Duodenal mucosa (tissue), 2 donors: Measurements from ENCODE around the gene MCTP1.

Experiments used
- H3K27ac ChIP-seq: one replicate; pipeline ENCODE4 v1.7.0; 2013; ENCODE audit warnings: low read depth, low read length
- H3K27me3 ChIP-seq, 2 donors: one replicate each; pipeline ENCODE4 v1.7.0; 2013; ENCODE audit warnings: low read length in 2 of 2, control low read depth in 1 of 2; ENCODE audit not compliant: insufficient read depth in 2 of 2, control insufficient read depth in 1 of 2
- H3K36me3 ChIP-seq, 2 donors: one replicate each; pipeline ENCODE4 v1.7.0; 2013; ENCODE audit warnings: low read length in 2 of 2, control low read depth in 1 of 2; ENCODE audit not compliant: insufficient read depth in 2 of 2, control insufficient read depth in 1 of 2
- H3K4me1 ChIP-seq, 2 donors: one replicate each; pipeline ENCODE4 v1.7.0; 2013; ENCODE audit warnings: low read length in 2 of 2, control low read depth in 1 of 2; ENCODE audit not compliant: insufficient read depth in 2 of 2, control insufficient read depth in 1 of 2
- H3K4me3 ChIP-seq, 2 donors: one replicate each; pipeline ENCODE4 v1.7.0; 2013; ENCODE audit warnings: low read length in 2 of 2, low read depth in 1 of 2
- H3K9ac ChIP-seq, 2 donors: one replicate each; pipeline ENCODE4 v1.7.0; 2013; ENCODE audit warnings: low read length in 2 of 2, low read depth in 1 of 2
- H3K9me3 ChIP-seq, 2 donors: one replicate each; pipeline ENCODE4 v1.7.0; 2013; ENCODE audit warnings: low read length in 2 of 2, control low read depth in 1 of 2; ENCODE audit not compliant: control insufficient read depth in 1 of 2

Gene MCTP1

DNA sequence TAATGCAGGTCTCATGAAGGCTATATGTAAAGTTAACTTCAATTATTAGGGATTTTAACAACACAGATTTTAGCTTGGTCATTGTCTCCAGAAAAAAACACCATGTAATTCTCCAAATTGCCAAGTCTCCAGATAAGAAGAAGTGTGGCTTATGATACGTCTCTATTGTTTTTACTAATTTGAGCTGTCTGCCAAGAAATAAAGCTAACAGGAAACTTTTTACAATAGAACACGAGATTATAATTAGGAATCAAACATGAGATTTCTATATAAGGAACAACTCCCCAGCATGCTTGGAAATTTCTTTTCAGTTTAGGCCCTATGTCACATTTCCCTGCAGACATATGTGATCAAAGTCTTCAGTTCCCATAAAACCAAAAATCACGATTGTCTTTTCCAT is 142.7 kb downstream of the MCTP1 start:
- H3K27me3 ChIP-seq, result no peaks in the 10 kb centered on the region
- no peak overlapping the region for H3K9ac ChIP-seq
- H3K36me3 ChIP-seq, result no peaks in the 10 kb centered on the region
- no peak overlapping the region for H3K4me3 ChIP-seq
- H3K9me3 ChIP-seq, result no peaks in the 10 kb centered on the region
- no peak overlapping the region for H3K27ac ChIP-seq
- no peaks in the 10 kb centered on the region for H3K4me1 ChIP-seq

DNA sequence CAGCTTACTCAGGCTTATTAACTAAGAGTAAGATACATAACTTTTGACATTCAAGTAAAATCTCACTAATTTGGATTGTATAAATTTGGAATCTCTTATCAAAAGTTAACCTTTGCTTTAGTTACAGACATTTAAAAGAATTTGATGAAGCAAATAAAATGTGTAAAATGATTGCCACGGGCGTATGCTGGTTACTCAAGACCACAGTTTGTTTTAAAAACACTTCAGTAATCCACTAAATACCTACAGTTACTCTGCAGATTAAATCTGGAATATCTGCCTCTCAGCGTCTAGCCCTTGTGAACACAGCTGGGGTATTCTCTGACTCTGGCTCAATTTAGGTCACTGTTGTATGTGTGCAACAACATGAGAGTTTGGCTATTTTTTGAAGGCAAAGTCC is 143.8 kb downstream of the MCTP1 start:
- Histone ChIP-seq H3K27me3 (no peaks in the 10 kb centered on the region), H3K9ac (no peak overlapping the region), H3K36me3 (no peaks in the 10 kb centered on the region), H3K4me3 (no peak overlapping the region), H3K27ac (no peak overlapping the region), H3K9me3 (no peaks in the 10 kb centered on the region), H3K4me1 (no peaks in the 10 kb centered on the region)

DNA sequence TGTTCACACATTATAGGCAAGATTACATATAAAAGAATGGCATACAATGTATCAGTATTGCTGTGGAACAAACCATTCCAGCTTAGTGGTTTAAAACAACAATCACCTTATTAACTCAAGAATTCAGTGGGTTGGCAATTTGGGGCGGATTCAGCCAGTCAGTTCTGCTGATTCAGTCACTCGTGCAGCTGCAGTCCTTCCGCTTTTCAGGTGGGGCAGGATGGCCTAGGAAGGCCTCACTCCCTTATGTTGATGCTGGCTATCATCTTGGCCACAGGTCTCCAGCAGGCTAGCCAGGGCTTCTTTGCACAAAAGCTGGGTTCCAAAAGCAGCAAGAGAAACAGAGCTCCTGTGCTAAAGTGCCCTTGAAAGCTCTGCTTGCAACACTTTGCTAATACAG is 150.6 kb downstream of the MCTP1 start:
- no peak overlapping the region for H3K9ac ChIP-seq
- H3K36me3 ChIP-seq, result no peaks in the 10 kb centered on the region
- H3K27me3 ChIP-seq, result no peaks in the 10 kb centered on the region
- no peak overlapping the region for H3K27ac ChIP-seq
- H3K4me3 ChIP-seq, result no peak overlapping the region
- H3K9me3 ChIP-seq, result no peaks in the 10 kb centered on the region
- no peaks in the 10 kb centered on the region for H3K4me1 ChIP-seq

DNA sequence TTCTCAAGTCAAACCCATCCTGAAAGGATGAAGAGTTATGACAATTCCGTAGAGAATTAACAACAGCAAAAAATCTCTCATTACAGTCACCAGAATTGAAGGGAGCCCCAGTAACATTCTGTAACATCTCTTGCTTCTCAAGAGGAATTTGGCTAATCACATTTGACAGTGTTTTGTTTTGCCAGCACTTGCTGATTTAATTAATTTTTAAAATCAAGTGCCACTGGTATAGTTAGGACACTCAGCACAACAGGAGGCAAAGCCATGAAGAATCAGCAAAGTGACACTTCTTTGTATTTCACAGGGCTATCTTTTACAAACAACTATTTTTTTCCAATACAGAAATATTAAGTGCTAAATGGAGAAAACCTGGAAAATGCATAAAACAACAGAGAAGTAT is 152.8 kb downstream of the MCTP1 start:
- H3K27ac ChIP-seq, result no peak overlapping the region
- H3K9me3 ChIP-seq, result no peaks in the 10 kb centered on the region
- no peaks in the 10 kb centered on the region for H3K4me1 ChIP-seq
- no peaks in the 10 kb centered on the region for H3K27me3 ChIP-seq
- H3K36me3 ChIP-seq, result no peaks in the 10 kb centered on the region
- H3K4me3 ChIP-seq, result no peak overlapping the region
- H3K9ac ChIP-seq, result no peak overlapping the region

DNA sequence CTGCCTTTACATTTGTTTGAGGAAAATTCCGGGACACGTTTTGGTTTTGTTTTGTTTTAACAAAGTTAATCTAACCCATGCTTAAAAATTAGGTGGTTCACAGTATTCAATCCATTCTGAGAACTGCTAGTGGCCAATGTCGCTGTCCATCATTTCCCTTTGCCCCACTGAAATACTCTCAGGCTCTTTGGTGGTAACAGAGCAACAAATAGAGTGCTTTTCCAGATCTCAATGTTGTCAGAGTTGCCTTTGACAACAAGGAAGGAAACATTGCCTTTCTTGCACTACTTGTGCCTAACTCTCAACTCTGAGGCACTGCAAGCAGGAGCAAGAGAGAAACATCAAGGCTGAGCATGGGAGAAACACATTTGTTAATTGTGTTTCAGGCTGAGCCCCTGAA is 154.0 kb downstream of the MCTP1 start:
- no peak overlapping the region for H3K27ac ChIP-seq
- no peaks in the 10 kb centered on the region for H3K9me3 ChIP-seq
- no peaks in the 10 kb centered on the region for H3K4me1 ChIP-seq
- no peaks in the 10 kb centered on the region for H3K27me3 ChIP-seq
- no peak overlapping the region for H3K4me3 ChIP-seq
- H3K36me3 ChIP-seq, result no peaks in the 10 kb centered on the region
- no peak overlapping the region for H3K9ac ChIP-seq

DNA sequence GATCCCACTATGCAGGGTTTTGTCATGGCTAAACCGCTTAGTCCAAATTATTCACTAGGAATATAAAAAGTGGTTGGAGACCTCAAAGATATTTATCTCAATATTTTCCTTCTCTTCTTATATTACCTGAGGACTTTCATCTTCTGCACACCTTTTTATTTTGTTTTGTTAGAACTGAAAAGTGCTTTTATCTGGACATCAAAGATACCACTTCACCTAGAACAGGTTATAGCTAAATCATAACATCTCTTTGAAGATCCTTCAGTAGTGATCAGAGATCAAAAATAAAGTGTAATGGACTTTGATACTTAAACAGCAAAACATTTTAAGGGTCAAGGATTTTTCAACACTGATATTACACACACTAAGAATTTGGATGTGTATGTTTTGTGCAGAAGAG is 160.2 kb downstream of the MCTP1 start:
- H3K4me3 ChIP-seq, result no peak overlapping the region
- no peak overlapping the region for H3K9ac ChIP-seq
- no peaks in the 10 kb centered on the region for H3K36me3 ChIP-seq
- H3K9me3 ChIP-seq, result no peaks in the 10 kb centered on the region
- no peaks in the 10 kb centered on the region for H3K27me3 ChIP-seq
- H3K4me1 ChIP-seq, result no peaks in the 10 kb centered on the region
- no peak overlapping the region for H3K27ac ChIP-seq

DNA sequence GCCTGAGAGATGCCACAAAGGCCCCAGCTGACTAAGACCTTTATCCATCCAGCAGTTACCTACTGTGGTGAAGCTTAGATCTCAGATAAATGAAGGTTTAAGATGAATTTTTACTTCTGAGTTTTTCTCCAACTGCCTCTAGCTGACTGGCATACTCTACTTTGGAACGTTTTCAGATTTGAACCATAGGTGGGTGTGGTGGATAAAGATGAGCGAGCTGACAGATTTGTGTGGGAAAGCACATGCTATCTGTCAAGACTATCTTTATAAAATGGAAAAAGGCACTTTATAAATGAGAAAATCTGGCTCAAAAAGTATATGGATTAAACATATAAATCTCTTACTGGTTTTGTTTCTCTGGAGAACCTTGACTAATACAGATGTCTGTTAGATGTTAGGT is 160.8 kb downstream of the MCTP1 start:
- Histone ChIP-seq H3K4me3 (no peak overlapping the region), H3K27me3 (no peaks in the 10 kb centered on the region), H3K9me3 (no peaks in the 10 kb centered on the region), H3K4me1 (no peaks in the 10 kb centered on the region), H3K9ac (no peak overlapping the region), H3K36me3 (no peaks in the 10 kb centered on the region), H3K27ac (no peak overlapping the region)

DNA sequence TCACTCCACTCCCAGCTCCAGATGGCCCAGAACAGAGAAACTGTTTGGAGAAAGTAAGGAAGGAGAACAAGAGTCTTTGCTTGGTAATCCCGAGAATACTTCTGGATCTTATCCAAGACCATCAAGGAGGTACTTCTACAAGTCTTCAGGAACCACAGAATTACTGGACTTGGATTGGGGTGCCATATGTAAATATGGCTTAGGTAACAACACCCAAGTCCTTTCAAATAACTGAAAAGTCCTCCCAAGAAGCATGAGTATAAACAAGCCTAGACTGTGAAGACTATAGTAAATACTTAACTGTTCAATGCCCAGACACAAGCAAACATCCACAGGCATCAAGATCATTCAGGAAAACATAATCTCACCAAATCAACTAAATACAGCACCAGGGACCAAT is 170.0 kb downstream of the MCTP1 start:
- Histone ChIP-seq H3K36me3 (no peaks in the 10 kb centered on the region), H3K4me3 (no peak overlapping the region), H3K27me3 (no peaks in the 10 kb centered on the region), H3K4me1 (no peaks in the 10 kb centered on the region), H3K9ac (no peak overlapping the region), H3K9me3 (no peaks in the 10 kb centered on the region), H3K27ac (no peak overlapping the region)

DNA sequence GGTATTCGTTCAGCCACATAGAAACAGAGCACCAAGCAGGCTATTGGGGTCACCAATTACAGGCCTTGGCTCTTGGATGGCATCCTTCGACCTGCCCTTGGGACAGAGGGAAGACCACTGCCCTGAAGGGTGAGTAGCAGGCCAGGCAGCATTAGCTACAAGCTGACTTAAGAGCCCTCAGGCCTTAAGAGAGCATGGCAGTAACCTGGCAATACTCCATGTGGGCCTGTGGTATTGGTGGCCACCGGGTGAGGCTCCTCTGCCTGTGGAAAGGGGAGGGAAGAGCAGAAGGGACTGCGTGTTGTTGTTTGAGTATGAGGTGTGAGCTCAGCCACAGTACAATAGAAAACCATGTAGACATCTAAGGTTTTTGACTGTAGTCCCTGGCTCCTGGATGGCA is 170.6 kb downstream of the MCTP1 start:
- Histone ChIP-seq H3K27me3 (no peaks in the 10 kb centered on the region), H3K36me3 (no peaks in the 10 kb centered on the region), H3K9ac (no peak overlapping the region), H3K27ac (no peak overlapping the region), H3K4me3 (no peak overlapping the region), H3K4me1 (no peaks in the 10 kb centered on the region), H3K9me3 (no peaks in the 10 kb centered on the region)

DNA sequence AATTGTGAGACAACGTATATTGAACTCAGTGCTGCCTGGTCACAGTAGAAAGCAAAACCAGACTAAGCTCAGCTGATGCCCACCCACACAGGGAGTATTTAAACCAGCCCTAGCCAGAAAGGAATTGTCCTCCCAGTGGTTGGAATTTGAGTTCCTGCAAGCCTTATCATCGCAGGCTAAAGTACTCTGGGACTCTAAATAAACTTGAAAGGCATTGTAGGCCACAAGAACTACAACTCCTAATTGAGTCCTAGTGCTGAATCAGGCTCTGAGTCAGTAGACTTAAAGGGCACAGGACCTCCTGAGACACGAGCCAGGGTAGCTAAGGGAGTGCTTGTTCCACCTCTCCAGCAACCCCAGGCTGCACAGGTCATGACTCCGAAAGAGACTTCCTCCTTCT is 171.4 kb downstream of the MCTP1 start:
- Histone ChIP-seq H3K4me3 (no peak overlapping the region), H3K9ac (no peak overlapping the region), H3K9me3 (no peaks in the 10 kb centered on the region), H3K36me3 (no peaks in the 10 kb centered on the region), H3K4me1 (no peaks in the 10 kb centered on the region), H3K27ac (no peak overlapping the region), H3K27me3 (no peaks in the 10 kb centered on the region)

DNA sequence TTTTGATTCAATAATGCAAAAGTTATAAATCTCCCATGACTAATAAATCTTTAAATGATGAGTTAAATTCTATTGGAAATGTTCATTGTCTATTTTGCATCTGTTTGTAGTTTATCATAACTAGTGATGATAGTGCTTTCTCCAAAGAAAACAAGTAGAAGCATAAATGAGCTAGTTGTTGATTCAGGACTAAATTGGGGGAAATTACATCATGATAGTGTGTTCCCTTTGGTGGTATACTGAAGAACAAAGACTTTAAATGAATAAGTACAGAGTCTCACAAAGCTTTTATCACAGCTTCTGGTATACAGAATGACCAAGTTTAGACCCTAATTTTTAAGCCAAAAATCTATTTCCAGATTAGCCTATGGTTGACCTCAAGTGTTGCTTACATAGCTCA is 173.8 kb downstream of the MCTP1 start:
- H3K4me3 ChIP-seq, result no peak overlapping the region
- no peaks in the 10 kb centered on the region for H3K9me3 ChIP-seq
- no peak overlapping the region for H3K9ac ChIP-seq
- H3K36me3 ChIP-seq, result no peaks in the 10 kb centered on the region
- H3K27ac ChIP-seq, result no peak overlapping the region
- no peaks in the 10 kb centered on the region for H3K27me3 ChIP-seq
- no peaks in the 10 kb centered on the region for H3K4me1 ChIP-seq
